ENCODE measurements around the gene STX18.

Gene STX18

DNA sequence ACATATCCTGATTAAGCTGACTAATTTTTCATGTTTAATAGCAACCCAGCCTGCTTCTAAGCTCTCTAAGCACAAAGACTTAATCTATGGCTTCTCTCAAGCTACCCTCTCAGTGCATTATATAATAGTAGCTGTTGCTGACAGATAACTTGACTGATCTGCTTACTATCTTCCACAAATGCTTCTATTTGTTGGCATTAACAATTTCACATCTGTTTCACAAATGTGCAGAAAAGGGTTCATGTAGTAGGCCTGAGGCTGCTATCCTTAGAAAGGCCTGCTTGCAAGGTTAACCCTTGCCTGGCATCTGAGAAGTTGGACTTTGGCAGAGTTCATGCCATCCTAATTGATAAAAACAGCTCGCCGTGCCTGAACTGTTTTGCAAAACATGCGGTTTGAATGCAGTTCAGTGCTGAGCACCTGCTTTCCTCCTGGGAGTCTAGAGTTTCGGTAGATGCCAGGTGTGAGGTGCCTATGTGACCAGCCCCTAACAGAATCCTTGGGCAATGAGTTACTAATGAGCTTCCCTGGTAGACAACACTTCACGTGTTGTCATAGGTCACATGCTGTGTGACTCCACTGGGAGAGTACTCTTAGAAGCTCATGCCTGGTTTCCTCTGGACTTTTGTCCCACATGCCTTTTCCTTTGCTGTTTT lies 86.5 kb downstream of the STX18 start:
- DNase-seq (ENCODE audit: insufficient read length, low spot score) (no peak), FAIRE-seq (no peak)

DNA sequence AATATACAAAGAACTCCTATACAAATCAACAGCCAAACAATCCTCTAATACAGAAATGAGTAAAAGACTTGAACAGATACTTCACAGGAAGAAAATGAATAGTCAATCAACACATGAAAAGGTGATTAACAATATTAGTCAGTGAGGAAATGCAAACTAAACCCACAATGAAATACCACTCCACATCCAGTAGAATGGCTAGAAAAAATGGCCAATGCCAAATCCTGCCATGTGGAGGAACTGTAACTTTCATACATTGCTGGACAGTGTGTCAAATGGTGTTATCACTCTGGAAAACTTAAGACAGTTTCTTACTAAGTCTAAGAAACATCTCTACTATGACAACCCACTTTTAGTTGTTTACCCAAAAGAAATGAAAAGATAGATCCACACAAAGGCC lies 95.4 kb downstream of the STX18 start:
- DNase-seq (ENCODE audit: insufficient read length, low spot score) (no peak), FAIRE-seq (no peak)

DNA sequence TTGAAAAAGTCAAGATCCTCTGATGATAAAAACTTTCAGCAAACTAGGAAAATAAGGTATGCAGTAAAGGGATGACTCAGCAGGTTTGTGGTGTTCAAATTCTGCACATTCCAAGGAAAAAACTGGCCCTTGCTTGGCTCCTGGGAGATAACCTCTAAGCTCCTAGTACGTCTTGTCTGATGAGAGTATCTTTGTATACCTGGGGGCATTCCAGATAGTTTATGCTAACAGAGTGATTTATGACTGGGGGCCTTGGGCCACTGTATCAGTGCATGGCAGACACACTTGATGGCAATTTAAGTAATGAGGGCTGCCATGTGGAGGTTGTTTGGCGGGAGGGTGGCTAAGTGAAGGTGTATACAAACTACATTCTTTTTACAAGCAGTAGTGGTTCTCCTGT lies 98.0 kb downstream of the STX18 start:
- FAIRE-seq (no peak), DNase-seq (ENCODE audit: insufficient read length, low spot score) (peak; percentile 26)

DNA sequence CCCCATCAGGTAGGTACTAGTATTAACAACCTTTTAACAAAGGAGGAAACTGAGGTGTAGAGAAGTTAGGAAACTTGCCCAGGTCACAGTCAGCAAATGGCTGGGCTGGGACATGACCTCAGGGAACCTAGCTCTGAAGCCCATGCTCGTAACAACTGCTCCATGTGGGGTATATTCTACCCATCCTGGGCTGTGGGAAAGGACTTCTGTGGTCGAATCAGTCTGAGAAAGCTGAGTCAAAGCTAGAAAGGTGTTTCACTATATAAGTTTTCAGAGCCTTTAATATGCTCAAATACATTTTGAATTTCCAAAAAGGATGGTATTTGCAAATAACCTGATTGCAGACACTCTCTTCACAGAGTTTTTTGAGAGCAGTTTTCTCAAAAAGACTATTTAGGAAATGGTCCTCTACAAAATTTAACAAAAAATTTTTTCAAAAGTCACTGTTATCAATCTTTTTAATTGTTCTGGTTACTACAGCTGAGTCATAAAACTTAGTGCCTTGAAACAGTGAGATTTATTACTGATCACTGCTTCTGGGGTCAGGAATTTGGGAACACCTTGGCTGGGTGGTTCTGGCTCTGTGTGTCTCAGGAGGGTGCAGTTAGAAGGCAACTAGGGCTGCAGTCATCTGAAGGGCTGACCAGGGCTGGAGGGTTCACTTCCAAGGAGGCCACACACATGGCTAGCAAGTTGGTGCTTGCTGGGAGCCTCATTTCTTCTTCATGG lies 101.4 kb downstream of the STX18 start:
- DNase-seq (ENCODE audit: insufficient read length, low spot score) (no peak), FAIRE-seq (no peak)

DNA sequence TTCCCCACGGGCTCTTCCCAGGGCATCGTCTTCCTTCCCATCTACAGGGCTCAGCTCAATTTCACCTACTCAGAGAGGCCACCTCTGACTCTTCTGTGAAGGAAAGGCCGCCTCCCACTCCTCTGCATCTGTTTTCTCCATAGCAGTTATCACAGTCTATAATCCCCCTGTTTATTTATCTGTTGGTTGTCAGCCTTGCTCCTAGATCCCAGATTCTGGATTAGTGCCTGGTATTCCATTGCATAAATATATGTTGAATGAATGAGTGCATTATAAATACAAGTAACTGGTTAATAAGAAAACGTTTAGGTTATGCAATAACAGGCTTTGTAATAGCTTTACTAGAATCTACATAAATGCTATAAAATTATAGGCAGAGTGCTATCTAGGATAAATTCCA lies 102.1 kb downstream of the STX18 start:
- no peak for FAIRE-seq
- DNase-seq (ENCODE audit: insufficient read length, low spot score): no peak

DNA sequence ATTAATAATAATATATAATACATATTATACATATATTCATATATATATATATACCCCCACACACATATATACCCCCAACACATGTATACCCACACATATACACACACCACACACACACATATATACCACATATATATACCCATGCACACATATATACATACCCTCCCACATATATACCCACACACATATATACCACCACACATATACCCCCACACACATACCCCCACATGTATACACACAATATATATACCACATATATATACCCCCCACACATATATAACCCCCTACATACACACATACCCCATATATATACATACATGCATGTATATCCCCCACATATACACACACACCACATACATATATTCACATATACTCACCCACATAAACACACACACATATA lies 103.0 kb downstream of the STX18 start:
- DNase-seq (ENCODE audit: insufficient read length, low spot score) (no peak), FAIRE-seq (no peak)

DNA sequence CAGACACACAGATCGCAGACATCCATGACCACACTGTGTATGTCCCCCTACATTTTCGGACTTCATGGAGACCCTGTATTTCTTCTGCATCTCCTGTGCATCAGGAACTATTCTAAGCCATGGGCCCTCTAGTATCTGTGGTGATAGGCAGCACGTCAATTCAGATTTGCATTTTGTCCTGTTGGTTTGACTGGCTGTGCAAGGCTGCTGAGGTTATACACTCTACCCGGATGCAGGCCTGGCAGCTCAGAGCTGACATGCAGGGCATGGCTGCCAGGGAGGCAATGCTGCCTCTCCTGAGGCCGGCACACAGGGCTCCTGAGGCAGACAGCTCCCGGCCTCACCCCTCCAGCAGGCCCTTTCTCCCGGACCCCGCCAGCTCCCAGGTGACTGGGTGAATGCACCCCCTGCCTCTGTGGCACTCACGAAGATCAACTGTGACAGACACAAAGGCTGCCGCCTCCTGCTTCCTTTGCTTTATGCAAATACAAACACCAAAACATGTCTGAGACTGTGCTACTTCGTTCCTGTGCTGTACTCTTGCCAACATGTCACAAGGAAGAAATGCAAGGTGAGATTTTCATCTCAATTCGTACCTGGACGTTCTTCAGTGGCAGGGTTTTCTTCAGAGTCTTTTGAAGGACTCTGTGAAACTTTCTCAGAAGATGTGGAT lies 103.9 kb downstream of the STX18 start:
- FAIRE-seq: no peak
- no peak for DNase-seq (ENCODE audit: insufficient read length, low spot score)

DNA sequence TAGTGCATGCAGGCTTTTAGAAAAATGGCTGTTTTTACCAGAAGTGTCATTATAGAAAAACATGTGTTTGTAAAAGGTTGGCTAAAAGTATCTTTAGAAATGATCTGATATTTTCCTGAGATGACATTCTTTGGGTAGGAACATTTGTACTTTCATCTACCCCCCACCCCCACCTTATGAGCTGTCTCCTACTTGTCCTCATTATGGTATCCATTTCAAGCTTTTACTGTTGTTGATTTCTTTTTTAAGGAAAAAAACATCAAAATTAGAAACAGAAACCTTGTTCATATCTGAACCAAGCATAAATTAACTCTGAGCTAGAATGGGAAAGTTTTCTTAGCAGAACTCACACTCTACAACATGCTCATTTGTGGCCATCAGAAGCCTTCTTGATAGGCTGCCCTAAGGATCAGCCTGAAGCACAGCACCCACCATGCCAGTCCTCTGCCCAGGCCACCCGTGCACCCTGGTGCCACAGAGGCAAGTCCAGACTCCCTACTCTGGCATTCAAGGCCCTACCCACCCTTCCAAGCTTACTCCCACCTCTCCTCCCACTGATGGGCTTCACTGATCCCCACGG lies 105.5 kb downstream of the STX18 start:
- no peak for FAIRE-seq
- no peak for DNase-seq (ENCODE audit: insufficient read length, low spot score)

DNA sequence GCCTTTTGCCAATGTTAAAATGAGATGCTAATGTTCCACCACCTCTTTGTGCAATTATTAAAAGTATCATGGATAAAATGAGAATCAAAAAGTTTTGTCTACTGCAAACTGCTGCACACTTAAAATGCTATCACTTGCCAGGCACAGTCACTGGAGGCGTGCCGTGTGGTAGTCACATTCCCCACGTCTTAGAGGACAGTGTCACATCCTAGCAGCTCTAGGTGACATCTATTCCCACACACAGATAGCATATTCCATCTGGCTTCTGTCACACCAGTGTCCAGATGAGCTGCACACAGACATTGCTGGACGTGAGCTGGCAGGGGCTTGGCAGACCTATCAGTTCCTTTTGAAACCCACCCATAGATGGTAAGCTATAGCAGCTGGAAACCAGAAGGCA lies 107.9 kb downstream of the STX18 start:
- DNase-seq (ENCODE audit: insufficient read length, low spot score): no peak
- no peak for FAIRE-seq

DNA sequence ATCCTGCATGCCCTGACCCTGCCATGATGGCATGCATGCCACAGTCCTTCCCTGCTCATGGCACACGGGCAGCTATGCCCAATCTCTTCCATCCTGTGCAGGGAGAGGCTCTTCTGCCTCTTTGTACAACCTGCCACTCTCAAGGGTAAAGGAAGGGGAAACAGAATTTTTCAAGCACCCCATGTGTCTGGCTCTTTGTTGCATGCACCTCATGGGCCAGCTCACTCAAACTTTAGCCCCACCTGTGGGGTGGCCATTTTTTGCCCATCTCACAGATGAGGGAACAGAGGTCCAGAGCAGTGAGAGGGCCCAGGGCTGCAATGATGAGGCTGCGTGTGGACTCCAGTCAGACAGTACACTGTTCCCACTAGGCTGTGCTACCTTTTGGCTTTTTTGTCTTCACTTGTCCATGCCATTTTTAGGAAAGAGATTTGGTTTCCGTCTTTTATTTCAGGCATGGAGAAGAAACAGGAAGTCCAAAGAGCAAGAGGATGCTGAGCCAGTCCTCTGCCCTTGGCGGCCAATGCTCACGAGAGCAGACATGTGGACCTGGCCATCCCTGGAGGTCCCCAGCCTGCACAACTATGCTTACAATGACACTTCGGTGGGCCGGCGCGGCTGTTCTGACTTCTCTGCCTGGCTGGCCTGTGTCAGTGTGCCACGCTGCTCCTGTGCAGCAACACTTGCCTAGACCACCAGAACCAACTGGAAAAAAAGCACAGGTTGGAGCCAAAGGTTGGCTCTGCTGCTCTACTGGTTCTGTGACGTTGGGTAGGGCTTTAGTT lies 109.3 kb downstream of the STX18 start:
- no peak for FAIRE-seq
- no peak for DNase-seq (ENCODE audit: insufficient read length, low spot score)

DNA sequence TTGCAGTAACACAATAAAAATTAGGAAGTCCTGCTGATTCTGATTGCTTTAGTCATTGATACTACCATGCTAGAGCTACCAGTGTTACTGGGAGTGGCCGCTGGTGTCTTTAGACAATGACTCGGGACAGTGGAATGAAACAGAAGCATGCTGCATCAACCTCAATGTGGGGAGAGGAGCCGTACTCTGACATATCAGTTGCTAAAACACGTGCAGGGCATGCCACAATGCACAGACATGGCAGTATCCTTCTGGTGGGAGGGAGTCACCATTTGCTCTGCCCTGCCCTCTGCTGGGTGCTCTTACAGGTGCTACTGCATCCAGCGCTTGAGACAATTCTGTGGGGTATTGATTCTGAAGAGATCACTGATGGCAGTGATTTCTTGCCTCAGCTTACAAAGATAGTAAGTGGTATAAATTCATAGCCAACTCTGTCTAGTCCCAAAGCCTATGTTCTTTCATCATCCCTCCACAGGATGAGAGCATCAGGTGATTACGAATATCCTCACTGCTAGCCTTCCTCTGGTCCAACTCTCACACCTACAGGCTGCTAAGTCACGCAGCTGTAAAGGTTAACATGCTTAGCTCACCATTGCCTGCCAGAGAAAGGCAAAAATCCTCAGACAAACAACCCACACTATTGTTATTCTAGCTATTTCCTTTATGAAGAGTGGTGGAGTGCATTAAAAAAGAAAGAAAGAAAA lies 111.2 kb downstream of the STX18 start:
- DNase-seq (ENCODE audit: insufficient read length, low spot score) (peak; percentile 66), FAIRE-seq (peak; percentile 92)

DNA sequence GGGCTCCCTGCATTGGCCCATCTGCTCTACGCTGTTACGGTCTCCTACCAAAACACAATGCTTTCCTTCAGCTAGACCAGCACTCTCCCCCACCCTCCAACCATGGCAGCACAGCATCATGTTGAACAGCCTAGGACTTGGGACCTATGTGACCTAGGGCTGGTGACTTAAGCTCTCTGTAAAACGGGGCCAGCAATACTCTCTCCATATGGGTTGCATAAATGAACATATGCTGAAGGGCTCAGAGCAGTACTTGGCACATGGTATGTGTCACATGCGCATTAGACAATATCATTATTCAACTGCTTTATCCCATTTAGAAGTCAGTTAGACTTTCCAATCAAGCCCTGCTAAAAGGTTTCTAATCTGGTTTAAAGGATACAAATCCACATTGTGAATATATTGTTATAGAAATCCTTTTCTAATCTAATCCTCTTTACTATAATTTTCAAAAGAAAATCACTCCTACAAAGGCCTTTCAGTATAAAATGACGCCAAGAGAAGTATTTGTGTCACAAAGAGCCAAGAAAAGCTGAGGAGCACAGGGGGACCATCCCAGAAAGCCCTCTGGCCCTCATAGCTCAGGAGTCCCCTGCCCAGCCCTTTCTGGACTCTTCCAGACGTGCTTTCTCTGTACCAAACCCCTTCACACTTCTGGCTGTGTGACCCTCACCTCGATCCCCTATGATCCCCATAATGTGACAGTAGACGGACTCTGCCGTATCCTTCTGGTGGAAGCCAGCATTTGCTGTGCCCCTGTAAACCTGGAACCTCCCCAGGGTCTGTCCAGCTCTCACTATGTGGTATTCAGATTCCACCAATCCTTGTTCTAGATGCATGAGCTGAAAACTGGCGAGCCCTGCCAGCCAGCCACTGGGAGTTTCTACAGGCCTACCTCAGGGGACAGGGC lies 112.6 kb downstream of the STX18 start:
- DNase-seq (ENCODE audit: insufficient read length, low spot score) (no peak), FAIRE-seq (no peak)

DNA sequence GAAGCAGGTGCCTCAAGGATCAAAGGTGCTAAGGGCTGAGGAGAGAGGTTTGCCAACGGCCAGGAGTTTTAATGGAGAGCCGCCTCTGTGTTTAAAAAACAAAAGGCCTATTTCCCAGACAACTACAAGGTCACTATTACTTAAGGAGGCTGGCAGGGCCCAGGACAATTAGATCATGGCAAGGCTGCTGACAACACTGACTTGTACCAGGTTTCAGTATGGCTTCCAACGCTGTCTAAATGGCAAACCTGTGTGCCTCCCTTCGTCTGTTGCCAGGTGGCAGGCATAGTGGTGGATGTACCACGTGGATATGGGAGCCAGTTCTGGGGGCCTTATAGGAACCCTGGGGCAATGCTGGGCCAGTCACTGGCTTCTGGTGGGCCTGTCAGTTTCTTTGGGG lies 114.0 kb downstream of the STX18 start:
- DNase-seq (ENCODE audit: insufficient read length, low spot score): no peak
- FAIRE-seq: no peak

DNA sequence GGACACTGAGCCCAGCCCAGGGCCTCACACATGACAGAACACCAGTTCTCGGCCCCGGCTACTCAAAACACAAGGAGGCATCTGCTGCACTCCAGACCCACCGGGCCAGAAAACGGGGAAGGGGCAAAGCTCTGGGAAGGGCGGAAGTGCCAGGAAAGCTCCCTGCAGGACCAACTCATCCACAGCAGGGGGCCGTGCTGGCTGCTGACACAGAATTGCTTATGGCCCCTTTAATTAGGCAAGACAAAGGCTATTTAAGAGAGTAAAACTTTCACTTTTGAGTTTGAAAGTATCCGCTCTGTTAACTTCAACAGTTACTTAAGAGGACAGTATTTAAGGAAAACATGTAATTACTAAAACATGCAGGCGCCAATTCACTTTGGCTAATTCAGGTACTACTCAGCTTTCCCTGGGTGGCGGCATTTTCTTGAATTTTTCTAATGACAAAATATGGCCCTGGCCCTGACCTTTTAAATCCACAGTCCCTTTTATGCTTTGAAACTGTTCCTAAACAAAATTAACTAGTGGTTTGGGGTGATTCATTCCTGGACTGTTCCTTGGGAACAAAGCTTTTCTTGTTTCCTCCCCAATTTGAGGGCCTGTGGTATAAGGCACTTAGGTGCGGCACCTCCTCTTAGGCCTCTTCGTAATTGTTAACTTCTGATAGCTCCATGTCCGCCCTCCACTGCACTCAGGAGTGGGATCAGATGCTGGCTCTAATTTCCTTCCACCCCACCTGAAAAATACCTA lies 114.6 kb downstream of the STX18 start:
- no peak for FAIRE-seq
- no peak for DNase-seq (ENCODE audit: insufficient read length, low spot score)

DNA sequence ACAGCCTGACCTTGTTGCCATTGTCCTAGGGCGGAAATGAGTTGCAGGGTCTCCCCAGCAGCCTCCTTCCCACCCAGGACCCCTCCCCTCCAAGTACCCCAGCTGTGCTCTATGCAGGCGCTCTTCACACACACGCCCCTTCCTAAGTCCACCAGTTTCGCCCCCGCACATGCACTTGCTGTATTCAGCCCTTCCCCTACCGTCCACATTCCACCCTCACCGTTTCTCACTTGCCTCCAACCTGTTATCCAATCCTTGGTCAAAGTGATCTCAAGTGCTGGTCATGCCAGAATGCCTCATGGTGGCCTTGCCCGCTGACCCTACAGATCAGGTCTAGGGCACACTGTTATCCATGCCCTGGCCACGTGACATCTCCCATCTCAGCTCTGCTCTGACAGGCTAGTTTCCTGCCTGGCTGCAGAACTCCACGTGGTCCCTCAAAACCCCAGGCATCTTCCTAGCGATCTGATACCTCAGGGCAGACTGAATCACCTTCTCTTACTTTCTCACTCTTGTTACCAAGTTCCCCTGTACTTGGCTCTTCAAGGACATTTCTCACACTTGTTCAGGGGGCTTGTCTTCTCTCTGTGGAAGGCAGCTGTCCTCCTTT lies 115.2 kb downstream of the STX18 start:
- DNase-seq (ENCODE audit: insufficient read length, low spot score): no peak
- FAIRE-seq: no peak

DNA sequence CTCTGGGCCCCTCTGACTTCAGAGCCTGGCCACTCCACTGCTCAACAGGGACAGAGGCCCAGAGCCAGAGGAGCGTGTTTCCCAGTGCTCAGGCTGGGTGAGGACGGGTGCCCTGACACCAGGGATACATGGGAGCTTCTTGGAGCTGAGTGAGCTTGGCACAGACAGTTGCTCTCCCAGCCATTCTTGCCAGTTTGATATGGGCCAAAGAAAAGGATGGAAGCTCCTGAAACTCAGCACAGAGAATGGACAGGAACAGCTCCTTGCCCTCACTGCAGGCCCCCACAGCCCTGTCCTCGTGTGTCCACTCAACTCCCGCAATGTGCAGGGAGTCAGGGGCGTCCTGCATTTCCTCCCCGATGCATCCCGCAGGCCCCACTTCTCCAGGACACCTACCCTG lies 116.2 kb downstream of the STX18 start:
- DNase-seq (ENCODE audit: insufficient read length, low spot score) (no peak), FAIRE-seq (no peak)

DNA sequence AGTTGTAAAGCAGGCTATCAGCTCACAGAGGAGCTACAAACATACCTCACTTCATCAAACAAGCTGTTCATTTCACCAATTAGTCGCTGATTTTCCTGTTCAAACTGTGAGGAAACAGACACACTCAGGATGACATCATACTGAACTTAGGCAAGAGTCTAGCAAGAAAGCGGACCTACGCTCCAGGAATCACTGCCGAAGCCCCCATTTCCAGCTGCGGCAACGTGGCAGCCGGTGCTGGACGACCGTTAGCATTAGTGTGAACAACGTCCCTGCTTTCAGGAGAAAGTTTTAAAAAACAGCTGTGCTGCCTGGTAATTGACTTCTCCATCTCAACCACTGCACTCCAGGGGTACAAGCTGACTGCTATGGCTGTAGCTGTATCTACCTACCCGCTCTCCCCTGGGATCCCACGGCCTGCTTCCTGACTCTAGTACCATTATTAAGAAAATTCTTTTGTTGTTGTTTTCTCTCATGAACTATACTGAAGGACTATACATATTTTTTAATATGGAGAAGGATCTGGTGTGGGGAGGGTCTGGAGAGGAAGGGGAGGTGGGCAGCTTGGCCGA lies 116.6 kb downstream of the STX18 start:
- FAIRE-seq (no peak), DNase-seq (ENCODE audit: insufficient read length, low spot score) (no peak)
